GM18498 (cell line): ENCODE measurements around the gene RELN.
"Not testable (repeated sequence)": the region's sequence is repeated elsewhere in the genome, so short reads cannot be mapped to it uniquely, and the experiment has no call there.

Source experiments
- ATAC-seq: cut with Tn5 transposase; IDR thresholded peaks from one replicate; pipeline ENCODE4 v1.9.1; 2021; ENCODE audit warnings: mild to moderate bottlenecking, moderate library complexity; ENCODE audit not compliant: unreplicated experiment

Gene RELN

DNA sequence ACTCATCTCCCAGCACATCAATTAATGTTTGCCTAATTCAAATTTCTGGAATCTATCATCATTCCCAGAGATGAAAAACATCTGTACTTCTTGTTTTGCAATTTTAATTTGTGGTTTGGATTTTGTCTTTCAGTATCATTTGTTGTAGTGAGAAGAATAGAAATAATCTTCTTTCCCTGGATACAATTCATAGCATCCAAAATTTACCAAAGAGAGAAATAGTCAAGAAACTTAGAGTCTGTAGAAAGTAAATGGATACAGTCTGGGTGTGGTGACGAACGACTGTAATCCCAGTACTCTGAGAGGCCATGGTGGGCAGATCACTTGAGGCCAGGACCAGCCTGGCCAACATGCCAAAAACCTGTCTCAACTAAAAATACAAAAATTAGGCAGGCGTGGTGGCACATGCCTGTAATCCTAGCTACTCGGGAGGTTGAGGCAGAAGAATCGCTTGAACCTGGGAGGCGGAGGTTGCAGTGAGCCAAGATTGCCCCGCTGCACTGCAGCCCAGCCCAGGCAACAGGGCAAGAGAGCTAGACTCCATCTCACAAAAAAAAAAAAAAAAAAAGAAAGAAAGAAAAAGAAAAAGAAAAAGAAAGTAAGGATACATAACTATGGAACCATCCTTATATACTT lies 193.0 kb downstream of the RELN start:
- ATAC-seq = no peak

DNA sequence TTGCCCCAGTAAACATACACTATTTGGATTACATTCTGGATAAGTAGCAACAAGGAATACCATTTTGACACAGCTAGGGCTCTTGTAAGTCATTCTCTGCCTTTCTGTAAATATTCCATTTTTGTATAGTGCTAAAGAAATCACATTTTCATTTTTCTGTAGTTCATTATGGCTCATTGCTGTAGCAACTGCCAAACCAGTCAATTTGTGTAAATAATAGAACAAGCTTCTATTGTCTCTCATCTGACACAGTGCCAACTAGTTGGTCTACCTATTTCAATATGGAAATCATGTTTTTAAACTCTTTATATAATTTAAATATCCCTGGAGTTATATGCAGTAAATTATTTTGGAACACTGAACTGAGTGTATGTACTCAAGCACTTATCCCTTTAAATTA lies 193.7 kb downstream of the RELN start:
- no peak for ATAC-seq

DNA sequence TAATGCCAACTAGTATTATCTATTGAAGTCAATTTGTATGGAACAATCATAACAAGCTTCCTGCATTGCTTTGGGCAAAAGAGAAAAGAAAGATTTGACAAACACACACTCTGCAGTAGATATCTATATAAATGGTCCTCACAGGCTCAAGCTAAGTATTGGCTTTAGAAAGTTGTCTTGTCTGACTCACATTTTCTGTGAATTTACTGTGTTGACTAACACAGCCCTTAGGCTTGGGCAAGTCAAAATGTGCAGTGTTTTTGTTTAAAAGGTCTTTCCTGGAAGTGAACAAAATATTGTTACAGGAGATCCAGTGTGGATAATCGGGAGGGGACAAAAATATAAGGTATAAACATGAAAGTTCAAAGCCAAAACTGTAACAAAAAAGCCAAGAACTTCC lies 194.4 kb downstream of the RELN start:
- ATAC-seq = no peak

DNA sequence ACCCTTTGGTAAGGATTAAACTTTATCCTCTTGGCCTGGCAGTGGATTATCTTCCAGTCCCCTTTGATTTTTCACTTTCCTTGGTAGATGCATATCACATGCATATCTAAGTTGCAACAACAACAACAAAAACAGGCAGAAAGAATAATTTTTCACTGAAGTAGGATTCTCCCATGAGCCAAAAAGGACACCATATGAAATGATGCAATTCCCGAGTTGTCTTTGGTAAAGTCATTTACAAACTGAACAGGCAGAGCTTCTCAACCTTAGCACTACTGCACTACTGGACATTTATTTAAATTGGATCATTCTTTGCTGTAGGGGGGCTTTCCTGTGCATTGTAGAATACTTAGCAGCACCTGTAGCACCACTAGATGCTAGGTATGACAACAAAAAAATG lies 195.0 kb downstream of the RELN start:
- no peak for ATAC-seq

DNA sequence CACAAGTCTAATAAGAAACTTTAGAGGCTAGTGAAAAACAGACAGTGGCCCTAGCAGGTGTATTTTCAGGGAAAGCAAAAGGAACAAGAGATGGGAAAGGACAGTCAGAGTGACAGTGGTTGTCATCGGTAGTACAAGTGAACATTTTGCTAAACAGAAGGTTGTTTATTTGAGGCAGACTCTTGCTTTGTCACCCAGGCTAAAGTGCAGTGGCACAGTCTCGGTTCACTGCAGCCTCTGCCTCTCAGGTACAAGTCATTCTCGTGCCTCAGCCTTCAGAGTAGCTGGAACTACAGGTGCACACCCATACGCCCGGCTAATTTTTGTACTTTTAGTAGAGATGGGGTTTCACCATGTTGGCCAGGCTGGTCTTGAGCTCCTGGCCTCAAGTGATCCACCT lies 195.8 kb downstream of the RELN start:
- no peak for ATAC-seq

DNA sequence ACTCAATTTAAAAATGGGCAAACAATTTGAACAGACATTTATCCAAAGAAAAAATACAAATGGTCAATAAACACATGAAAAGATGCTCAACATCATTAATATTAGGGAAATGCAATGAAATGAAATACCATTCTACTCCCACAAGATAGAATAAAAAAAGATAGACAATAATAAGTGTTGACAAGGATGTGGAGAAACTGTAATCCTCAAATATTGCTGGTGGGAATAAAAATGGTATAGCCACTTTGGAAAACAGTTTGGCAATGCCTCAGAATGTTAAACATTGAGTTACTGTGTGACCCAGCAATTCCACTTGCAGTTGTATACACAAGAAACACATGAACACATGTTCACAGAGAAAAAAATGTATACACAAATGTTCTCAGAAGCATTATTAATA lies 197.6 kb downstream of the RELN start:
- ATAC-seq = no peak

DNA sequence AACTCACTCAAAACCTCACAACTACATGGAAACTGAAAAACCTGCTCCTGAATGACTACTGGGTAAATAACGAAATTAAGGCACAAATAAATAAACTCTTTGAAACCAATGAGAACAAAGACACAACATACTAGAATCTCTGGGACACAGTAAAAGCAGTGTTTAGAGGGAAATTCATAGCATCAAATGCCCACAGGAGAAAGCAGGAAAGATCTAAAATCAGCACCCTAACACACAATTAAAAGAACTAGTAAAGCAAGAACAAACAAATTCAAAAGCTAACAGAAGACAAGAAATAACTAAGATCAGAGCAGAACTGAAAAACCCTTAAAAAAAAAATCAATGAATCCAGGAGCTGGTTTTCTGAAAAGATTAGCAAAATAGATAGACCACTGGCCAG lies 202.4 kb downstream of the RELN start:
- not testable (repeated sequence) for ATAC-seq

DNA sequence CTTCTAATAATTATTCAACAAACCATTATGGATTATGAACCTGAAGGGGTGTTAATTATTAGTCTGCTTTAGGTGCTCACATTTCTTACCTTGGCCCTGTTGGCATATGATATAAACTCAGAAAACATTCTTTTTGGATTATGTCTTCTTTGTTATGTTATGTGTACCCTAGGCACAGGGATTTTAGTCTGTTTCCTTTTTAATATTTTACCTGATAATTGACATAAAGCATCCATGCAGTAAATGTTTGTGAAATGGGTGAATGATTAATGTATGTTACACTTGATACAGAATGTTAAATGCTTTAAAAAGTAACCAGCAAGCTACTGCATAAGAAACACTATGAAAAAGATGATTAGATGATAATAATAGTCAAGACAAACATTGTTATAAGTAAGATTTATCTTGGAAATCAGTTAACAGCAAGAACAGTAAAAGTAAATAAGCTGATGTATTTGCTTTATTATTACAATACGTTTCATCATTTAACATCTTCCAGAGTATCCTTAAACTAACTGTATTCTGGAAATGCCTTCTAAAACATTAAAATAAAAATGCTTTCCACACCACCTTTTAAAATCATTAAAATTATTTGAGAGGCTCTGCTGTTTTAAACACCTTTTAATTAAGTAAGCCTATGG lies 204.7 kb downstream of the RELN start:
- ATAC-seq = no peak

DNA sequence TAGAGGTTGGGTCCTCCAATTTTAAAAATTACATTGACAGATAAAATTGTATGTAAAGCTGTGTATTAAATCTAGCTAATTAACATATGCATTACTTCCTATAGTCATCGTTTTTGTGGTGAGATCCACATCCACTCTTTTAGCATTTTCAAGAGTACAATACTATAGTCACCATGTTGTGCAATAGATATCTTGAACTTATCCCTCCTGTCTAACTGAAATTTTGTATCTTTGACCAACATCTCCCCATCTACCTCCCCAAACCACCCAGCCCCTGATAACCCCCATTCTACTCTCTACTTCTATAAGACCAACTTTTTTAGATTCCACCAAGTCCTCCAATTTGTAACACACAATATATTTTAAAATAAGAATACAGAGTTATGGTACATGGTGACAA lies 208.0 kb downstream of the RELN start:
- no peak for ATAC-seq

DNA sequence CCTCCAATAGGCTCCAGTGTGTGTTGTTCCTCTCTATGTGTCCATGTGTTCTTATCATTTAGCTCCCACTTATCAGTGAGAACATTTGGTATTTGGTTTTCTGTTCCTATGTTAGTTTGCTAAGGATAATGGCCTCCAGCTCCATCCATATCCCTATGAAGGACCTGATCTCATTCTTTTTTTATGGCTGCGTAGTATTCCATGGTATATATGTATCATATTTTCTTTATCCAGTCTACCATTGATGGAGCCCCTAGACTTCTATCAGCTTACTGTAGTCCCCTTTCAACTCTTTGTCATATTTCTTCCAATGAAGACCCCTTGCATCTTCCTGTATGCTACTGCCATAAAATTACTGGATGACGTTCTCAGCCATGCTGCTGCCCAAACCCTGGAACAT lies 208.9 kb downstream of the RELN start:
- not testable (repeated sequence) for ATAC-seq

DNA sequence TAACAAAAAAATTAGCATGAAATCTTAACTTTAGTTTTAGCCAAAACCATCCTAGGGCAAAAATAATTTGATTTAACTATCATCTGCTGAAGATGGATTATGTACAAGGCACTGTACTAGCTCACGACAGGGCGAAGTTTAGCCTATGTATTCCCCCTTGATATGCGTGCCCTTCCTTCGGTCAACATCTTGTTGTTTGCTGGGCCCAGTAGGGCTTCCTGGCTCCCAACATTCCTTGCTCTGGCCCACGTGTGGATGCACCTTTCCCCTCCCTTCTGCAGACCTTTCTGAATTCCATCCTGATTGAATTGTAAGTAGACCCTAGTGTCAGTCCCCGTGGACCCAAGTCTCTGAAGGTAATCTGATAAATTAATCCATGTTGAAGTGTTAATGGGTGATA lies 212.0 kb downstream of the RELN start:
- no peak for ATAC-seq

DNA sequence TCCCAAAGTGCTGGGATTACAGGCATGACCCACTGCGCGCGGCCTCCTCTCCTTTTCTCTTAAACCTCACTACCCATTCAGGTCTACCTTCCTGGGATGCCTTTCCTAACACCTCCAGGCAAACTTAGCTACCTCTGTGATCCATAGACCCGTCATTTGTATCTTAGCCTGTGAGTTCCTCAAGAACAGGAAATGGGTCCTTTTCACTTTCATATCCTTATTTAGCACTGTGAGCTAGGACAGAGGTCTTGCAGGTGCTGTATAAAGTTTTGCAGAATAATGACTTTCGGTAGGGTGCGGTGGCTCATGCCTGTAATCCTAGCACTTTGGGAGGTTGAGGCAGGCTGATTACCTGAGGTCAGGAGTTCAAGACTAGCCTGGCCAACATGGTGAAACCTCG lies 215.7 kb downstream of the RELN start:
- ATAC-seq = no peak

DNA sequence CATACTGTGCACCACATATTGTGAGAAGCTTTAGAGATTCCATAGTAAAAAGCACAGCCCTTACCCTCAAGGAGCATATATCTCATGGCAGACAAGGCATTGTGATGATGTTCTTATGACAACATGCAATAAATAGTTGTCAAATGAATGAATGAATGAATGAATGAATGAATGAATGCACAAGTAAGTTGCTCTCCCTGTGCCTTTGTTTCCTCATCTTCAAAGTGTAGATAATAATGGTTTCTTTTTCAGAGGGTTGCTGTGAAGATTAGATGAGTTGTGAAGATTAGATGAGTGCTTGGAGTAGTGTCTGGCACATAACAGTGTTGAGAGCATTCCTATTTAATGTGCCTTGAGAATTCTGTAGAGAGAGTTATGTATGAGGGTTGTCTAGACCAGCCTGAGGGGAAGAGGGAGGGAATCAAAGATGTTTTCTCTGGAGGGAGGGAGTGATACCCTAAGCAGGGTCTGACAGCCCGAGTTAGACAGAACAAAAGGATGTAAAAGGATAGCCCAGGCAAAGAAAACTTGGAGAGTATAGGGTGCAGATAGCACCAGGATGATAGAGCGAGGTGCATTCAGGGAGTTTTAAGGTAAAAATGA lies 217.2 kb downstream of the RELN start:
- ATAC-seq = no peak

DNA sequence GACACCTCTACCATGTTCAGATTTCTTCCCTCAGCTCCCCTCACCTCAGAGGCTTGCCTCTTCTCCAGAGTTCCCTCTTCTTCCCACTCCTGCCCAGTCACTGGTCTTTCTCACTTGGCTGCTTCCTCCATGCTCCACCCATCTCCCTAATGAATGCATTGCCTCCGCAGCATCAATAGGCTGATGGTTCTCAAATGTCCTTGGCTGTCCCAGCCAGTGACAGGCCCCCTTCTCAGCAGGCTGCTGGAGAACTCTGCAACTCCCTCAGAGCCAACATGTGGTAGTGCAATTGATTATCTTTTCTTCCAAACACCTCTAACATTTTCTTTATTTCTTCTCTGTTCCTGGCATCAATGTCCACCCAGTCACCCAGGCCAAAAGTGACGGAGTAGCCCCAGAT lies 218.2 kb downstream of the RELN start:
- ATAC-seq = no peak

DNA sequence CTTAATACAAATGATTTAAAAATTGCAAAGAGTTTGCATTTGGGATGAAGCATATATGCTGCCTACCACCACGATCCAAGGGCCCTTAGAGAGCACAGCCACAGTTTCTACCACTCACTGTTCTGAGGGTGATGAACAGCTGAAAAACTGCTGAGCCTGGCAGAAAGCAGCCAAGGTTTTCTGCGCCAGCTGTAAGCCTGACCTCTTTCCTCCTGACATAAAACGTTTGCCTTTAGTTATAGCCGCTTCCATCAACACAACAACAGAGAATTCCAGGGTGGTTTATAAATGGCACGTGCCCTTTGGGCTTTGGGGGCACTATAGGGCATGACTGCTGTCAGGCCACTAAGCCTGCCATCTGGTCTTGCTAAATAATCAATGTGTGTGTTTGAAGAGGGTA lies 222.8 kb downstream of the RELN start:
- ATAC-seq = no peak

DNA sequence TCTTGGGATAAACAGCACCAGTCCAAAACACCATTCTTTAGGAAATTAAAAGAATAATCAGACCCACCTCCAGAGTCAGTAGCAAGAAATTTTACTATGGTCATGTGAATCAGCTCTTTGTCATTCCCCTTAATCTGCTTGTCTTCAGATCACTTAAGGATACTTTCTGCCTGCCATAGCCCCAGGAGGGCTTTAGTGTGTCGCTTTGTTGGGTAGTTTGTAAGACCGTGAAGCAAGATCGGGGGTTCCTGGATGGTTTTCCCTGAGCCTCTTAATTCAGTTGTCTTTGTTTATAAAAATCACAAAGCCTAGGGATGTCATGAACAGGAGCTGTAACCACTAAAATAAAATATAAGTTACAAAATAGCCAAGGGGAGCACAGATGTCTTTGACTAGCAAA lies 223.6 kb downstream of the RELN start:
- no peak for ATAC-seq

DNA sequence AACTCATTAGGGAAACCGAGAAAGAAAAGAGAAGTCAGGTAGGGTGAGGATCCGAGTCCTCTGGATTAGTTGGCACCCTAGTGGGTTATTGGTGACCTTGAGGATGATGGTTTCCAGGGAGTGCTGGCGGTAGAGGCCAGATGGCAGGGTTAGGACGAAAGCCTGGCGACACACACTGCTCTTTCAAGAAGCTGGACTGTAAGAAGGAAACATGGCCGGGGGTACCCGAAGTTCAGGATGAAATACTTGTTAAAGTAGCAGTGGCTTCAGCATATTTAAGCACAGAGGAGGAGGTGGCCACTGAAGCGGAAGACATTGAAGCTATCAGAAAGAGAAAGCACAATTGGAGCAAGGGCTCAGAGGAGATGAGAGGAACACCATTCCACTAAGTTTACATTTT lies 224.6 kb downstream of the RELN start:
- ATAC-seq = no peak

DNA sequence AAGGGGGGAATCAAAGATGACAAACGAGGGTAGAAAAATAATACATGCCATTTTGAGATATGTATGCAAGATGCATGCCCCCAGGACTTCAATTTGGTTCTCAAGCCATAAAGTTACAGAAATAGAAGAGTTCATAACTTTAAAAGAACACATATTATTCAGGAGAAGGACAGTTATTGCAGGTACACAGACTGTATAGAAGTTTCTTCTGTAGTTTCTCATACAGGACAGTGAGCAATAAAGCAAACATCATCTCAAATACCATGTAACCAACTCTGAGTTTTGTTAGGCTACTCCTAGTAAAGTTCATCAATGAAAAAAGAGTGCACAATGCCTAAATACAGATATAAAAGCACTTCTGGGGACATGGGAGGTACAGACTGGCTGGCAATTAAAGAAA lies 226.6 kb downstream of the RELN start:
- ATAC-seq = no peak

DNA sequence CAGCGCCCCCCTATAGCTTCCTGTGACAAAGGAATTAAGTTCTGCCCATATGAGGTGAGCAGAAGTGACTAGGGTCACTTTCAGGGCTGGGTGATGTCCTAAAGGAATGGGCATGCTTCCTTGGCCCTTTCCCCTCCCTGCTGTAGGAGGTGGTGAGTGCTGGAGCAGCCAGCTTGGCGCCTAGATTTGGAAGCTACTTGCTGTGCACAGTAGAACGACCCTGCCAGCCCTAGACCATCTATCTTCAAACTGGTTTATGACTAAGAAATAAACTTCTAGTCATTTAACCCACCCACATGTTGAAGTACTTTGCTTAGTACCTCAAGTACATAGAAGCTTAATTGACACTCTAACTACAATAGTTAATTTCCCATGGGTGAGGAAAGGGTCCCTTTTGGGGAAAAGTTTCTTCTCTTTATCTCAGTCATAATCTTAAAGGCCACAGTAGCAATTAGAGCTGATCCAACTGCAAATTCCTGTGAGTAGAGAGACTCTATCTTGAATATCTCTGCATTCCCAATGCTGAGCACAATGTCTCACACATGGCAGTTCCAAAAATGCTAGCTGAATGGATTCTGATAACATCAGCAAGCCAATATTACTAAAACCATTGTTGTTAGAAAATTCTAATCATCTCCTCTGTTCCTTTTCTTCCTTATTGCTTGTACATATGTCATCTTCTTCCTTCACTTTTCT lies 227.2 kb downstream of the RELN start:
- no peak for ATAC-seq

DNA sequence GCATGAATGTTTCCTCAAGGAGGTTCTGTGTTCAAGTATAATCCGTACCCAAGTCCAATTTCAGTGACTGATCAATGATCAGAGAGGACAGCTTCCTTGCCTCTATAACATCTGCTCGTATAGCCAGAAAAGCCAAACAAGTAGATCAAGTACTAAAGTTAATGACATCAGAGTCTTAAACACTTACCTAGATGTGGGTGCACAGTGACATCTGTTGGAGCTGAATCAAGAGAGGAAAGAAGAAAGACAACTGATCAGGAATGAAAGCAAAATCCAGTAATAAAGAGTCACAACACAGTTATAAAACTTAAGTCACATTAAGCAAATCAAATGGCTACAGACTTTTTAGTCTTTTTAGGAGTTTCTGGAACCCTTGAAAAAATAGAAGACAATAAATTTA lies 236.5 kb downstream of the RELN start:
- no peak for ATAC-seq

DNA sequence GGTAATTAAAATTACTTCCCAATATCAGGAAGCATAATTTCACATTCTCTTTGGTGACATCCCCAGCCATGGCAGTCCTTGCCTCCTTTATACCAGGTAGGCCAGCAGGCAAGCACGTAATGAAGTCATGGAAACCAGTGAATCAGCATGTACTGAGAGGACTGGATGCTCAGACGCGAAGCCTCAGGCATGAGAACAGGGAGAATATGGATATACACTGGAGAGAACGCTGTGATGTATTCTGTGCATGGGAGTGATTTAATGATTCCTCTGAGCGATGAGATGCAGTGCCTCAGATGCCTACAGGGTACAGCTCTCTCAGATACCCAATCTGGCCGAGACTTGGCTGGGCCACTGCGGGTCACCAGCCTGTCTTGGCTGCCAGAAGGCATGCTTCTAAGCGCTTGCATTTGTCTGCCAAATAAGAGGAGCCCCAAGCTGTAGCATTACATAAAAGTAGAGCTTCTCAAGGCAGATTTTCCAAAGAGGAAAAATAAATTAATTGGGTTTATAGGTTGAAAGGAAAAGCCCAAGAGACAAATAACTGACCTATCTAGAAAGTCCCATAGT lies 238.1 kb downstream of the RELN start:
- ATAC-seq = no peak

DNA sequence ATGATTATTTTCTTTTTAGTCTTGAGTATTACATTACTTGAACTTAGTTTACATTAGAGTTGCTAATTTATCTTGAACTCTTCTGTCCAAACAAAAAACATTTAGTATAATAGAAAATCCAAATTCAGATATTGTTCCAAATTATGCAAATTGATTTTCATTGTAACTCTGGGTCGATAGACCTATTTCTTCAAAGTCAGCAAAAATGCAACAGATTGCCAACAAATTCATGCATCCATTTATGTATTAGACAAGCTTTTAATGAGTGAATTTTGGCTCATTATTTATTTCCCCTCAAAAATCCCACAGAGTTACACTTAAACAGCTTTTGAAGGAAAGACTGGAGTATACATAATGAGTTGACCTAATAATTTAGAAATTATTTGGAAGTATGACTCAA lies 240.8 kb downstream of the RELN start:
- ATAC-seq = no peak
